ENCODE data around the gene CDK9.

Gene CDK9

GRCh38 chr9:127783111-127784008 is 2.5 kb upstream of the CDK9 start:
- no peak overlapping the region for H3K27ac ChIP-seq

GRCh38 chr9:127785023-127785932 is 556 bp upstream of the CDK9 start:
- peak overlapping the region; percentile 93 for H3K27ac ChIP-seq
- peak; percentile 97 for TF ChIP-seq CTCF (conservative IDR thresholded peaks at IDR 0.05)

More at GRCh38 chr9:127783111-127784008, 2.5 kb upstream of the CDK9 start:
- TF ChIP-seq CTCF (conservative IDR thresholded peaks at IDR 0.05) = no peak

GRCh38 chr9:127786773-127787104 is 905 bp downstream of the CDK9 start:
- TF ChIP-seq CTCF (conservative IDR thresholded peaks at IDR 0.05) = peak; percentile 63
- H3K27ac ChIP-seq = peak overlapping the region; percentile 93

DNA sequence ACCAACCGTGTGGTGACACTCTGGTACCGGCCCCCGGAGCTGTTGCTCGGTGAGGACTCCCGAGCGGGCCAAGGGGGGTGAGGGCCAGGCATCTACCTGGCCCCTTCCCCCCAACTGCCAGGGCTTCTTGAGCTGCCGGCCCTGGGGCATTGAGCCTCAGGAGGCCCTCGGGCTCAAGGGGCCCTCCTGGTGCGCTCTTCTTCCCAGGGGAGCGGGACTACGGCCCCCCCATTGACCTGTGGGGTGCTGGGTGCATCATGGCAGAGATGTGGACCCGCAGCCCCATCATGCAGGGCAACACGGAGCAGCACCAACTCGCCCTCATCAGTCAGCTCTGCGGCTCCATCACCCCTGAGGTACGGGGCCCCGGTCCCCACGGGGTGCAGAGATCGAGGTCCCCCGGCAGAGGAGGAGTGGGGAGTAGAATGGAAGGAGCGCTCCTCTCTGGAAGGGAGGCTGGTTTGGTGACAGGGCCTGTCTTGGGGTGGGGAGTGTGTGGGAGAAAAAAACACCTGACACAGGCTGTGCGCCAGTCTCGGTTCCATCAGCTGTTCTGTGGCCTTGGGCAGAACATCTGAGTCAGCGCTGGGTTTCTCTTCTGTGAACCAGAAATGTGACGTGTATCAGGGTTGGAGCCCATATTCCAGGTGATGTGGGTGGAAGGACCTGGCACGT is 2.6 kb downstream of the CDK9 start:
- H3K27ac ChIP-seq = no peak overlapping the region
- no peak for TF ChIP-seq CTCF (conservative IDR thresholded peaks at IDR 0.05)

DNA sequence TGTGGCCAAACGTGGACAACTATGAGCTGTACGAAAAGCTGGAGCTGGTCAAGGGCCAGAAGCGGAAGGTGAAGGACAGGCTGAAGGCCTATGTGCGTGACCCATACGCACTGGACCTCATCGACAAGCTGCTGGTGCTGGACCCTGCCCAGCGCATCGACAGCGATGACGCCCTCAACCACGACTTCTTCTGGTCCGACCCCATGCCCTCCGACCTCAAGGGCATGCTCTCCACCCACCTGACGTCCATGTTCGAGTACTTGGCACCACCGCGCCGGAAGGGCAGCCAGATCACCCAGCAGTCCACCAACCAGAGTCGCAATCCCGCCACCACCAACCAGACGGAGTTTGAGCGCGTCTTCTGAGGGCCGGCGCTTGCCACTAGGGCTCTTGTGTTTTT is 3.3 kb downstream of the CDK9 start:
- H3K27ac ChIP-seq = no peak overlapping the region
- no peak for TF ChIP-seq CTCF (conservative IDR thresholded peaks at IDR 0.05)

- no peak for TF ChIP-seq CTCF (conservative IDR thresholded peaks at IDR 0.05)
- no peak overlapping the region for H3K27ac ChIP-seq
Observed at GRCh38 chr9:127790094-127790855, 4.4 kb downstream of the CDK9 start.

Measured in VCaP (cell line).